Measurements from ENCODE around the gene DSTN.

DNA sequence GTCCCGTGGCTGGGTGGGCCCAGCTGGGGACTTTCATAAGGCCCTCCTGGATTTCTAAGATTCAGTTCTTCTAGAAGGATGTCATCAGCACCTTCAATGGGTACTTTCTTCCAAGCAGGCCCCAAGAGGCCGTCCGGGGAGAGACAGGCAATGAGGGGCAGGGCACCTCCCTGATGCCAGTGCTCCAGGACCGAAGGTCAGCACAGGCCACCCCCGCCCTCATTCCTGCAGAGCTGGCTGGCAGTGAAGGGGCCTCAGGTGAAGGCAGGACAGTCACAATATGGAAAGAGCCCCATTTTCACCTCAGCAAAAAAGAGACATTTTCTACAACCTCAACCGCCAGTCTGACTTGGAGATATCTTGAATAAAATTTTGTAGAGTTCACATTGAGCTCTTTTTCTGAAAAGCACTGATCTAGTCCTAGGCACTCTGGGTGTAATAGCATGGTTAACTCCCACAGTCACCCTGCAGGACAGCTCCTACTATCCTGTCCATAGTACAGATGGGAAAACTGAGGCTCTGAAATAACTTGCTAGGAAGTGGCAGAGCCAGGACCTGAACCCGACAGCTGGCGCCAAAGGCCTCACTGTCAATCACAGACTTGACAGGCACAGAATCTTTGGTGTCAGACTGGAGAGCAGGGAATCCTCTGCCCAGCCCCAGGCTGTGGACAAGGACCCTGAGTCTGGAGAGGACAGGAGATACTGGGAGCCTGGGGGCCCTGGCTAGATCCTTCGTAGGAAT, 61.9 kb downstream of the DSTN start:
- TF ChIP-seq, protein P1, sequence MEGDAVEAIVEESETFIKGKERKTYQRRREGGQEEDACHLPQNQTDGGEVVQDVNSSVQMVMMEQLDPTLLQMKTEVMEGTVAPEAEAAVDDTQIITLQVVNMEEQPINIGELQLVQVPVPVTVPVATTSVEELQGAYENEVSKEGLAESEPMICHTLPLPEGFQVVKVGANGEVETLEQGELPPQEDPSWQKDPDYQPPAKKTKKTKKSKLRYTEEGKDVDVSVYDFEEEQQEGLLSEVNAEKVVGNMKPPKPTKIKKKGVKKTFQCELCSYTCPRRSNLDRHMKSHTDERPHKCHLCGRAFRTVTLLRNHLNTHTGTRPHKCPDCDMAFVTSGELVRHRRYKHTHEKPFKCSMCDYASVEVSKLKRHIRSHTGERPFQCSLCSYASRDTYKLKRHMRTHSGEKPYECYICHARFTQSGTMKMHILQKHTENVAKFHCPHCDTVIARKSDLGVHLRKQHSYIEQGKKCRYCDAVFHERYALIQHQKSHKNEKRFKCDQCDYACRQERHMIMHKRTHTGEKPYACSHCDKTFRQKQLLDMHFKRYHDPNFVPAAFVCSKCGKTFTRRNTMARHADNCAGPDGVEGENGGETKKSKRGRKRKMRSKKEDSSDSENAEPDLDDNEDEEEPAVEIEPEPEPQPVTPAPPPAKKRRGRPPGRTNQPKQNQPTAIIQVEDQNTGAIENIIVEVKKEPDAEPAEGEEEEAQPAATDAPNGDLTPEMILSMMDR (IDR thresholded peaks at IDR 0.05): no peak
- TF ChIP-seq POLR2A (IDR thresholded peaks at IDR 0.05): no peak
